ENCODE data around the gene ENPP5.
A peak's percentile ranks its signal among the peaks of the same experiment; 100 is the strongest.

ENPP5 gene, protein sequence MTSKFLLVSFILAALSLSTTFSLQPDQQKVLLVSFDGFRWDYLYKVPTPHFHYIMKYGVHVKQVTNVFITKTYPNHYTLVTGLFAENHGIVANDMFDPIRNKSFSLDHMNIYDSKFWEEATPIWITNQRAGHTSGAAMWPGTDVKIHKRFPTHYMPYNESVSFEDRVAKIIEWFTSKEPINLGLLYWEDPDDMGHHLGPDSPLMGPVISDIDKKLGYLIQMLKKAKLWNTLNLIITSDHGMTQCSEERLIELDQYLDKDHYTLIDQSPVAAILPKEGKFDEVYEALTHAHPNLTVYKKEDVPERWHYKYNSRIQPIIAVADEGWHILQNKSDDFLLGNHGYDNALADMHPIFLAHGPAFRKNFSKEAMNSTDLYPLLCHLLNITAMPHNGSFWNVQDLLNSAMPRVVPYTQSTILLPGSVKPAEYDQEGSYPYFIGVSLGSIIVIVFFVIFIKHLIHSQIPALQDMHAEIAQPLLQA

DNA sequence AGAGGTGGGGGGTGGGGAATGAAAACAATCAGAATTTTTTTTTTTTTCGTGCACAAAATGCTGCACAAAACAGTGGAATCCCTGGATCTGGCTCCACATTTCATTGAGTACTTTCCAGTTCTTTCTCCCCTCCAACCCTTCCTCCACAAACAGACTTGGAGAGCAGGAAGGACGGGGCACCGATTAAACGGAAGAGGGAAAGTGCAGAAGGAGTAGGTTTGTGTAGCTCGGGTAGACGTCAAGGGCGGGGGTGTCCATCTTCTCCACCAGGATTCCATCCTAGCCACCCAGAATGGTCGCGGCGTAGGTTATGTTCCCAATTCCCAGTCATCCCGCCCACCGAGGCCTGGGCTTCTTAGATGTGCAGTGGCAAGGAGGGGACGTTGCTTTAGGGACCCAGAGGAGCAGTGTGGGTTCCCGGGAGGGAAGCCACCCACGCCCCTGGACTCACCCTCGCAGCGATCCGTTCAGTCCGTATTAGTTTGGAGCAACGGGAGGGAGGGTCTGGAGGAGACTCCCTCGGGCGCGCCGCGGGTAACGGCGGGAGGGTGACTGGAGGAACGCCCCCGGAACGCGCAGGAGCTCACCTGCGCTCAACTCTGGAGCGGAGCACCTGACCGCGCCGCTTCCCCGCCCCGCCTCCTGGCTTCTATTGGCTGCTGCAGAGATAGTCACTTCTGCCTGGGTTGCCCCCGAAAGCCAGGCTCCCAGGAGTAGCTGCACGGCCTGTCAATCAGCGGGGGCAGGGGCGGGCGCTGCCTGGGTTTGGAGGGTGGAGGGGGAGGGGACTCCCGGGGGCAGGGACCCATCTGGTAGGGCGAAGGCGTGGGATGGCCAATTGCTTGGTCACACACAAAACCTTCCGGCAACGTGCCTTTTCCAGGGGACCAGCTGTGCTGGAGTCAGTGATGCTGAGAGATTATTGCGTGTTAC, at the start of gene ENPP5:
ENPP5 (minus strand) TSS at position 624 of the 933 bp plus-strand sequence. CDS start 2,718 bp downstream, outside the sequence.
- DNase-seq = peak; percentile 43 to 97 (median 90)

DNA sequence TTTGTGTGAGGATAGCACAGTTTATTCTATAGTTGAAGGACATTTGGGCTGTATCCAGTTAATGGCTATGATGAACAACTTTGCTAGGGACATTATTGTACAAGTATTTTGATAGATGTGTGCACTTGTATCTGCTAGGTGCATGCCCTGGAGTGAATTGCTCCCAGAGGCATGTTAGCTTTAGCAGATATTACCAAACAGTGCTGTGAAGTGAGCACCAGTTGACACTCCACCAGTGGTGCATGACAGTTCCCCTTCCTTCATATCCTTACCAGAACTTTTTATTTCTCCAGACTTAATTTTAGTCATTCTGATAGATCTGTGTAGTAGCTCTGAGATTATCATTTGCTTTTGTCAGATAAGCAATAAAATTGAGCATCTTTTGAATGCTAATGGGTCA, 48.9 kb upstream of the ENPP5 start:
- no peak for DNase-seq

DNA sequence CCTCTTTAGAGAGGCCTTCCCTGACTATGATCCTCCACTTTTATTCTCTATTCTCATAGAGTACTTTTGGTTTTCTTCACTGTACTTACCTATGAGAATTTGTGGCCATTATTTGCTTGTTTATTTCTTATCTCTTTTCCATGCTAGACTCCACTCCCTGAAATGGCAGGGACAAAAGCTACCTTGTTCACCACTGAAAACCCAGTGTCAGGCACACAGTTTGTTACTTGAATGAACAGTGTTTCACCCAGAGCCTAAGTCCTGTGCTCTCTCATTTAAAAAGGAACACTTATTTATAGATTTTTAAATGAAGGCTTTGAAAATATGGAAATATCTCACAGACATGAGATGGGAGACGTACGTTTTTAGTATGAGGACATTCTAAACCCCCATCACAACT, 47.7 kb upstream of the ENPP5 start:
- DNase-seq = no peak

DNA sequence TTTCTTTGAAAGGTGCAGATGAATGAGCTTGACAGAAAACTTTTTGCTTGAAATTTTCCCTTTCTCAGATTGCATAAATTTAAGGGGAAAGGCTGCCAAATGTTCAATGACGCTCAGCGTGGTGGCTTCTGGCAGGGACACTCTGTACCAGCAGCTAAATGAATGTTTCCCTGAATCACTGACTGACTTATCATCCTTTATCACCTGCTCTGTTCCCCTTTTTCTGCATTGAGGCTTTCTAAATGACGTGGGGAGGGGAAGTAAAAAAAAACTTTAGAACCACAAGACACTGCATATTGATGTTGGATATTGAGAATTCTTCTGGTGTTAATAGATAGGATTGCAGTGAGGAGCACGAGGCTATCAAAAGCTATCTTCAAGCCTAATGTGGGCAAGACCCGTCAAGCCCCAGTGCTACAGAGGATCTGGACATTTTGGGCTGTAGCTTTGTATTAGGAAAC, 46.9 kb upstream of the ENPP5 start:
- DNase-seq = peak in 23 of 56 donors; percentile 7 to 56 (median 20)

DNA sequence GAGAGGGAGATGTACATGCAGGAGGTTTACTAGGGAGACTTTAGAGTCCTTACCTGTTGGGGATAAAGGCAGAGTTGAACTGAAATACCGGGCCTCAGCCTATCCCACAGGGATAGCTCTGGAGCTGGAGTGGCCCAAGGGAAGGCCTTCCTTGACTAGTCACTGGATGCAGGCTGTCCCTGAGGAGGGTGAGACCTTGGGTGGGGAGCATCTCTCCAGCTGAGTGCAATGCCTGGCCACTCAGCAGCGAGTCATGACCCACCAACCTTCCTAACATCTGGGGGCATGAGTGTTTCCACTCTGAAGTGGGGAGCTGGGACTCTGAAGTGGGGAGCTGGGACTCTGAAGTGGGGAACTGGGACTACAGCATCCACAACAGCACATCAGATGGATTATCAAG, 46.1 kb upstream of the ENPP5 start:
- no peak for DNase-seq

DNA sequence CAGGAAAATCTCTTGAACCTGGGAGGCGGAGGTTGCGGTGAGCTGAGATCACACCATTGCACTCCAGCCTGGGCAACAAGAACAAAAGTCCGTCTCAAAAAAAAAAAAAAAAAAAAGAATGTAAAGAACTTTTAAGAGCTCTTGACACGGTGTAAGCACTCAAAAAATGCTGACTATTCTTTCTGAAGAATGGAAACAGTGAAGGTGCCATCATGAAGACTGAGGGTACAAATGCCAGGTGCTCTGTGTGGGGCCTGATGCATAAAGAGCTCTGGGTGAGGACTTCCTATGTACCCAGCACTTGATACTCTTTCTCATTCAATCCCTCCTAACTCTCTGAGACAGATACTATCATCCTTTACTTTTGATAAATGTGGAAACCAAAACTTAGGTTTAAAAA, 45.0 kb upstream of the ENPP5 start:
- no peak for DNase-seq

DNA sequence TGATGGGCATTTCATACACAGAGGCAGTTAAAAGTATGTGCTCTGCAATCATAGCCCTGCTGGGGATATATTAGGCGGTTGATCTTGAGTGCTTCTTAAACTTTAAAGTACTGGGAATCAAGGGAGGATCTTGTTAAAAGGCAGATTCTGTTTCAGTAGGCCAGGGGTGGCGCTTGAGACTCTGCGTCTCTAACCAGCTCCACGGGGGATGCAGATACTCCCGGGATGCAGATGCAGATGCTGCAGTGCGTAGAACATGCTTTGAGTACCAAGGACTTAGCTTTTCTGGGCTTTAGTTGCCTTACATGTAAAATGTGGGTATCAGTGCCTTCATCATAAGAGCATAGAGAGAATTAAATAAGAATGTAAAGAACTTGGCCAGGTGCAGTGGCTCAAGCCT, 44.4 kb upstream of the ENPP5 start:
- DNase-seq = no peak

DNA sequence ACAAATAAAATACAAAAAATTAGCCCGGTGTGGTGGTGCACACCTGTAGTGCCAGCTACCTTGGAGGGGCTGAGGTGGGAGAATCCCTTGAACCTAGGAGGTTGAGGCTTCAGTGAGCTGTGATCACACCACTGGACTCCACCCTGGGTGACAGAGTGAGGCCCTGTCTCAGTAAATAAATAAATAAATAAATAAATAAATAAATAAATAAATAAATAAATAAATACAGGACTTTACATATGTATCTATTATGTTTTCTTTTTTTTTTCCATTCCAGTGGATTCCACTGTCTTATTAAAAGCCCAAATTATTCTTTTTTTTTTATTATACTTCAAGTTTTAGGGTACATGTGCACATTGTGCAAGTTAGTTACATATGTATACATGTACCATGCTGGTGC, 41.1 kb upstream of the ENPP5 start:
- DNase-seq = no peak

DNA sequence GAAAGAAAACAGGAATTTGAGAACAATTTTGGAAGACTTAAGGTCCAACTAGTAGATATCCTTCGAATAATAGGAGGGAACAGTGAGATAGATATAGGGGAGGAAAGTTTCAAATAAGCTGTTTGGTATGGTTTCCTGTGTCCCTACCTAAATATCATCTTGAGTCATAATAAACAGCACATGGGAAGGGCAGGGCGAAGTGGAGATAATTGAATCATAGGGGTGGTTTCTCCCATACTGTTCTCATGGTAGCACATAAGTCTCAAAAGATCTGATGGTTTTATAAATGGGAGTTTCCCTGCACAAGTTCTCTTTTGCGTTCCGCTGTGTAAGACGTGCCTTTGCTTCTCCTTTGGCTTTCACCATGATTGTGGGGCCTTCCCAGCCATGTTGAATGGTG, 39.5 kb upstream of the ENPP5 start:
- DNase-seq = no peak

DNA sequence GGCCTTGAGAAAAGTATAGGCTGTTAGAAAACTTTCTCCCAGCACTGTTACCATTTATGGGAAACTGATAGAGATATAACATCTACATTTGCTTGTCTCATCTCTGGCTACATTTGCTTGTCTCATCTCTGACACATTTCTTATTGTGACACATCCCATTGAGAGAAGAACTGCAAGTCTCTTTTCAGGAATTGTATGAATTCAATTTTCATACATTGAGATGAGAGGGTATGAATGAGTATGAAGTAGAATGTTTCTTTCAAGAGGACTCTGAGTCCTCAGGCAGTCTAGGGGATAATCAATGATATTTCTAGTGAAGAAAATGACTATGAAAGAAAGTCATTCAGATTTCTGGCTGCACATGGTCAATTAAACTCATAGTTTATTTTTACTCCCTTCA, 37.5 kb upstream of the ENPP5 start:
- no peak for DNase-seq

DNA sequence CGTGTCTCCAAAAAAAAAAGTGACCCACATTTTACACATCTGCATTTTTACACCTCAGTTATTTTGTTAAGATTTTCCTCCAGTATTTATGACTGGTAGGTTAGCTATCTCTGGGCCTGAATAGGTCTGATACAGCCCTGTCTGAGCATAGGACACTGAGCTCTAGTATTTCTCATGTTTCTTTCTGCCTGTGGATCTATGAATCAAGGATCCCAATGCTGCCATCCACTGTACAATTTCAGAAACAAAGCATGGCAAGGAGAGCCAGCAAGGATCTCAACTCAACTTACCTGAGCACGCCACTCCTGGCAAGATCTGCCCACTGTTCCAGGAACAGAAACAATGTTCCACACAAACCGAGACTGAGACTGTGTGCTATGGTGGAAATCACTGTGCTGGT, 36.4 kb upstream of the ENPP5 start:
- peak in 1 of 56 donors; percentile 1 for DNase-seq

DNA sequence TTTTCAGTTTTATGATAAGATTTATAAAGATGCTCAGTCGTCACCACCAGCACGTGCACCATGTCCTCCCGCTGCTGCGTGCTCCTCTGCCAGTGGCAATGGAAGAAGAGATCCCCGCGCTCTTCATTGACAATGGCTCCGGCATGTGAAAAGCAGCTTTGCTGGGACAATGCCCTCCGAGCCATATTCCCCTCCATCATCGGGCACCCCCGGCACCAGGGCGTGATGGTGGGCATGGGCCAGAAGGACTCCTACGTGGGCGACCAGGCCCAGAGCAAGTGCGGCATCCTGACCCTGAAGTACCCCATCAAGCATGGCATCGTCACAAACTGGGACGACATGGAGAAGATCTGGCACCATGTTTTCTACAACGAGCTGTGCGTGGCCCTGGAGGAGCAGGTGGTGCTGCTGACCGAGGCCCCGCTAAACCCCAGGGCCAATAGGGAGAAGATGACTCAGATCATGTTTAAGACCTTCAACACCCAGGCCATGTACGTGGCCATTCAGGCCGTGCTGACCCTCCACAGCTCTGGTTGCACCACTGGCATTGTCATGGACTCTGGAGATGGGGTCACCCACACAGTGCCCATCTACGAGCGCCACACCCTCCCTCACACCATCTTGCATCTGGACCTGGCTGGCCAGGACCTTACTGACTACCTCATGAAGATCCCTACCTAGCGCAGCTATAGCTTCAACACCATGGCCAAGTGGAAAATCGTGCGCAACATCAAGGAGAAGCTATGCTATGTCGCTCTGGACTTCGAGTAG, 34.3 kb upstream of the ENPP5 start:
- no peak for DNase-seq

DNA sequence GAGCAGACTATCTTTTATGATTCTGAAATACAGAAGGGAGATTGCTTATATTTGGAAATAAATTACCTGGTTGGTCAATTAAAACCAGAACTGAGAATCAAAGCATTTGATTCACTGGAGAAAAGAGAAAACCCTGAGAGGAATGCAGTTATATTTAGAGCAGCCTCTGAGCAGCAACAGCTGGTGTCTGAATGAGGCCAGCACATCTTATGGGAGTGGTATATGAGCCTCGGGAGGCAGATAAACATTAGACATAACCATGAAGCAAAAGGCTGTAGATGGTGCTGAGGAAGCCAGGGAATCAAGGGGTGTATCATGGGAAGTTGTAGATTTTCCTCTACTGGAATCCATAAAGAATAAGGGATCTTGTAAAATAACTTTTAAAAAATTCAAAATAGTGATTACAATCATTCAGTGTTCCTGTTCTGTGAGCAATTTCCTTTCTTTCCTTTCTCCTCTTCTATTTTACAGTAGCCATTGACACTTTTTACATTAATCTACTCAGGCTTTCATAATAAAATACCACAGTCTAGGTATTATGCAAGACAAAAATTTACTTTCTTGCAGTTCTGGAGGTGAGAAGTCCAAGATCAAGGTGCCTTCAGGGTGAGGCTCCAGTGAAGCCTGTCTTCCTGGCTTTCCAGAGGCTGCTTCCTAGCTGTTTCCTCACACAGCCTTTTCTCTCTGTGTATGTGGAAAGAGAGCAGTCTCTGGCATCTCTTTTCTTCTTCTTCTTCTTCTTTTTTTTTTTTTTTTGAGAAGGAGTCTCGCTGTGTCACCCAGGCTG, 32.8 kb upstream of the ENPP5 start:
- no peak for DNase-seq

DNA sequence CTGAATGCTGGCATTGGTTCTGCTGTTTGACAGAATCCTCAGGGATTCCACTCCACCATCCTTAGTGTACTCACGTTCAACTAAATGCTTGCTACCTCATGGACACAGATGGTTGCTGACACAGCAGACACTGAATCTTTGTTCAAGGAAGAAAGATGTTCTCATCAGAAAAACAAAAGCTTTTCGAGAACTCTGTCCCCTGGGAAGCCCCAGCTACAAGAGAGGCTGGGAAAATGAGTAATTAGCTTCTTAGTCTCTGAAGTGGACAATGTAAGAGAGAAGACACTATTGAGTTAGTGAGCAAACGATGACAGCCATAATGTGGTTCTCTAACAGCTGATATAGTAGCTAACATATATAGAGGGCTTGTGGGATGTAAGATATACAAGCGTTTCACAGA, 30.9 kb upstream of the ENPP5 start:
- no peak for DNase-seq

DNA sequence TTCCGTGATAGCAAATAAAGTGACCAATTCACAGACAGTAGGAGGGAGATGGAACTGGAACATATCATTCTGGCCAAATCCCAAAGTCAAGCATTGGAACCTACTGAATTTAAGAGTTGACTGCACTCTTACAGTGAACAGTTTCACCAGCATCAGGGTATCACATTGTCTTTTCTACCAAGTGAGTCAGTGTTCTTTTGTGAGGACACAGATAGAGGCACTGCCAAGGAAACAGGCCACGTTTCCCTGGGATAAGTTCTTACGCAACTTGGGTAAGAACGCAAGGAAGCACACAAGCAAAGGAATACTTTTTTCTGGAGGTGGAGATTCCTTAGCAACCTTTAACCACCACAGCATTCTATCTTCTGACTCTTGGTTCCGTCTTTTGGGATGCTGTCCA, 28.6 kb upstream of the ENPP5 start:
- no peak for DNase-seq

DNA sequence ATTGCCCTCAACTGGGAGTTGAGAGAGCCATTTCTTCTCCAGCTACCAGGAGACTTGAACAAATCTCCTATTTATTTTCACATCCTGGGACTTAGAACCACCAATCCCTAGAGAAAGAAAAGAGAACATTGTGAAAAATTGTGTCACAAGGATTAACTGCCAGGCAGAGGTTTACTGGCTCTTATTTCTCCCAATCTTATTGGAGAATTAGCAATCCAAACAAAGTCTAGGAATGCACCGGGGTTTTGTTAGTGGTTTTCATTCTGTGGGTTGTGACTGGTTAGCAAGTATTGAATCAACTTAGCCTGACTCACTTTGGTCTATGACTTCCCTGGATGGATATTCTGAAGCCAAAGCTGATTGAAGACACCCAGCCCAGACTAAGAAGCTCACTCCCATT, 21.2 kb upstream of the ENPP5 start:
- no peak for DNase-seq

DNA sequence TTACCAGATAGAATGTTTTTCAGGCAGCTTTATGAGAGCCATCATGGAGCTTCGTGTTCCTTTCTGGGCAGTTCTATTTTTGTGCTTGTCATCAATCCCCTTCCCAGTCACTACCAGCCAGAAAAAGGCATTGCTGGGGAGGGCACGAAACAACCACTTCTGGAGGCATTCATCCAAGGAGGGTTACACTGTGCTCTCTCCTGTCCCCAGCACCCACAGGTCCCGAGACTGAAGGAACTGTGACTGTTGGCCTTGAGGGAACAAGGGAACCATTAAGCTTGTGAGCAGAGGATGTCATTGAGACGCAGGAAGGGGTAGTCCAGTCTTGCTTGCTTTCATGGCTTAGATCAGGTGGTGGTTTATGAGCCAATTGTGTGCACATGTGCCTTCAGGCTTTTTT, 20.1 kb upstream of the ENPP5 start:
- DNase-seq = no peak

DNA sequence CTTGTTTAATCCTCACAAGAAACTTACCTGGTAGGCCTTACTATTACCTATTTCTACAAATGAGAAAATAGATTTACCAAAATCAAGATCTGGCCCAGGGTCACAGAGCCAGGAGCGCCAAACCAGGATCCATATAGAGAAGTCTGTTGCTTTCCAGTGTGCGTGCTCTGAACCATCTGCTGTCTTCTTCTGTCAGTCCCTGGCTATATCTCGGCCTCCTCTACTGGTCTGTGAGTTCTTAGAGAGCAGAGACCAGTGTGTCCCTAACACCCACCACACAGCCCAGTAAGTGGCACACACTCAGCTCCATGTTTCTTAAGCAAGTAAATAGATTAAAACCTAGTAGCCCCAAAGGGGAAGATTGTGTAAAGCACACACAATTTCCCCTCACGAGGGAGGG, 18.9 kb upstream of the ENPP5 start:
- no peak for DNase-seq

DNA sequence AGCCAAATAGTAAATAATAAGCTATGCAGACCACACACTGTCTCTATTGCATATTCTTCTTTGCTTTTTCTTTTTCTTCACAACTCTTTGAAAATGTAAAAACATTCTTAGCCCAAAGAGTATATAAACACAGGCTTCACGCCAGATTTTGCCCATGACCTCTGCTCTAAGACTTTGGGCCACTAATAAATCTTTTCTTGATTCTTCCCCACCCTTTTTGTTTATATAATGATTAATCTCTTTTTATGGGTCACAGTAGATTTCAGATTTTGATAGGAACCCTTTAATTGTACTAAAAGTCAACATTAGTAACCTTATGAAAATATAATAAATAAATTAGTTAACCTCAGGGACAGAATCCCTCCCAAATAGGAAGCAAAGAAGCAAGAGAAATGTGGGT, 15.8 kb upstream of the ENPP5 start:
- DNase-seq = no peak

DNA sequence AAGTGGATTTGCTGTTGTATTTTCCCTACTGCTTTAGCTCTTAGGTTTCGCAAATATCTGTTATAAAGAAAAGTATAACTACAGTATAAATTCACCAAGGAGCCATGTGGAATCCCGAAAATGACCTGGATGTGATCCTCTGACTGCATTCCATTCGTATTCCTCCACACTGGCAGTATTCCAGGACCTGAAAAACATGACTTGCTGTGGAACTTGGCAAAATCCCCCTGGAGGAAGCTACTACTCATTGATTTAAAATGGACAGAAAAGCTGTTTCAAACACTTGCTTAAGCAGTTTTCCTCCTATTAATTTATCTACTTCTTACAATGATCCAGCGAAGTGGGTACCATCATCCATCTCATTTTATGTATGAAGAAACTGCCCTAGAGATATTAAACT, 13.3 kb upstream of the ENPP5 start:
- no peak for DNase-seq

DNA sequence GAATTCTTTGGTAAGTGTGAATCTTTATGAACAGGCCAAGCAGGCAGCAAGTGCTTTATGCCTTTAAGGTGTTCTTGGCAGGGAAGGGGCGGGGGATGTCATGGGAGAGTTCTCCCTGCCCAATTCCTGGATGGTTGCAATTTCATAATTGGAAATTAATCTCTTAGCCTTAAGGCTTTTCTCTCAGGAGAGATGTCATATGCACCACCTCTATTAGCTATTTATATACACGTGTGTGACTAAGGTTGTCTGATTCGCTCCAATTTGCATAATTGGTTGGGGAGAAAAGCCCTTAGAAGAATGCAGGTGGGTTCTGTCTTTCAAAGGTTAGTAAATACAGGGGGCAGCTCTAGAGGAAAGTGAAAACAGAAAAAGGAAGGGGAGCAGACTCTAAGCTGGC, 5.2 kb upstream of the ENPP5 start:
- DNase-seq = no peak
